H9 (cell line): ENCODE results near the gene ZBTB17. TPM values are rescaled to one million over a fixed set of nuclear protein-coding genes. Genes with fewer than 3 reads are reported as not detected.

Experiments used
- DNase-seq: peaks from one replicate; pipeline ENCODE4 v3.0.0-alpha.2; 2017
- H2AFZ ChIP-seq: one replicate; pipeline ENCODE4 v1.6.1; 2013; ENCODE audit warnings: mild to moderate bottlenecking, low read length, control low read depth, moderate library complexity
- H2AK5ac ChIP-seq: 2 replicates; pipeline ENCODE4 v1.6.1; 2013; ENCODE audit warnings: low read length, control low read depth, mixed read lengths; ENCODE audit not compliant: insufficient read length
- H2BK120ac ChIP-seq: one replicate; pipeline ENCODE4 v1.6.1; 2013; ENCODE audit warnings: low read depth, mild to moderate bottlenecking, low read length, control low read depth, inconsistent platforms; ENCODE audit not compliant: poor library complexity, severe bottlenecking
- H2BK12ac ChIP-seq: 2 replicates; pipeline ENCODE4 v1.6.1; 2013; ENCODE audit warnings: low read length, control low read depth, mixed read lengths, low read depth; ENCODE audit not compliant: insufficient read length
- H2BK15ac ChIP-seq: 2 replicates; pipeline ENCODE4 v1.6.1; 2013; ENCODE audit warnings: low read depth, low read length, control low read depth
- H2BK20ac ChIP-seq: one replicate; pipeline ENCODE4 v1.6.1; 2013; ENCODE audit warnings: low read depth, mild to moderate bottlenecking, low read length, control low read depth, inconsistent platforms; ENCODE audit not compliant: poor library complexity, severe bottlenecking
- H2BK5ac ChIP-seq: 2 replicates; pipeline ENCODE4 v1.6.1; 2013; ENCODE audit warnings: low read length, control low read depth, mixed read lengths; ENCODE audit not compliant: insufficient read length
- H3K14ac ChIP-seq: 2 replicates; pipeline ENCODE4 v1.6.1; 2013; ENCODE audit warnings: low read length, control low read depth; ENCODE audit not compliant: insufficient read depth
- H3K18ac ChIP-seq: 2 replicates; pipeline ENCODE4 v1.6.1; 2013; ENCODE audit warnings: low read depth, mild to moderate bottlenecking, mixed read lengths, low read length, control low read depth; ENCODE audit not compliant: insufficient read length
- H3K23ac ChIP-seq: 2 replicates; pipeline ENCODE4 v1.6.1; 2013; ENCODE audit warnings: low read length, control low read depth, mixed read lengths, low read depth; ENCODE audit not compliant: insufficient read length
- H3K23me2 ChIP-seq: 2 replicates; pipeline ENCODE4 v1.6.1; 2013; ENCODE audit warnings: low read depth, mild to moderate bottlenecking, mixed read lengths, low read length, control low read depth; ENCODE audit not compliant: insufficient read length, poor library complexity, severe bottlenecking
- H3K27ac ChIP-seq: 2 replicates; pipeline ENCODE4 v1.5.1; 2013; ENCODE audit warnings: low read length, control low read depth, mixed read lengths, low read depth; ENCODE audit not compliant: insufficient read length
- H3K27me3 ChIP-seq: 2 replicates; pipeline ENCODE4 v1.6.1; 2013; ENCODE audit warnings: low read length, control low read depth, inconsistent platforms; ENCODE audit not compliant: insufficient read depth
- H3K4ac ChIP-seq: 2 replicates; pipeline ENCODE4 v1.6.1; 2013; ENCODE audit warnings: low read depth, mild to moderate bottlenecking, control low read depth, inconsistent platforms, low read length, moderate library complexity
- H3K4me1 ChIP-seq: 2 replicates; pipeline ENCODE4 v1.6.1; 2013; ENCODE audit warnings: low read length, control low read depth, inconsistent platforms; ENCODE audit not compliant: insufficient read depth
- H3K4me2 ChIP-seq: 2 replicates; pipeline ENCODE4 v1.6.1; 2013; ENCODE audit warnings: low read length, control low read depth, mixed read lengths; ENCODE audit not compliant: insufficient read length, insufficient read depth
- H3K56ac ChIP-seq: 2 replicates; pipeline ENCODE4 v1.6.1; 2013; ENCODE audit warnings: low read depth, mild to moderate bottlenecking, mixed read lengths, low read length, control low read depth; ENCODE audit not compliant: insufficient read length
- H3K79me1 ChIP-seq: 2 replicates; pipeline ENCODE4 v1.6.1; 2013; ENCODE audit warnings: low read depth, mild to moderate bottlenecking, moderate library complexity, low read length, control low read depth, inconsistent platforms; ENCODE audit not compliant: insufficient read depth, poor library complexity, severe bottlenecking
- H3K79me2 ChIP-seq: 2 replicates; pipeline ENCODE4 v1.6.1; 2013; ENCODE audit warnings: low read length, control low read depth, inconsistent platforms; ENCODE audit not compliant: insufficient read depth
- H3K9ac ChIP-seq: 2 replicates; pipeline ENCODE4 v1.6.1; 2013; ENCODE audit warnings: low read length, control low read depth, mixed read lengths; ENCODE audit not compliant: insufficient read length; ENCODE audit errors: extremely low read depth
- H3K9me3 ChIP-seq: one replicate; pipeline ENCODE4 v1.6.1; 2013; ENCODE audit warnings: low read depth, low read length, inconsistent platforms; ENCODE audit not compliant: control insufficient read depth
- H3T11ph ChIP-seq: one replicate; pipeline ENCODE4 v1.6.1; 2013; ENCODE audit warnings: mild to moderate bottlenecking, low read length, control low read depth, inconsistent platforms
- H4K20me1 ChIP-seq: one replicate; pipeline ENCODE4 v1.6.1; 2013; ENCODE audit not compliant: control insufficient read depth, insufficient read length, insufficient read depth
- H4K5ac ChIP-seq: 2 replicates; pipeline ENCODE4 v1.6.1; 2013; ENCODE audit warnings: low read depth, mild to moderate bottlenecking, mixed read lengths, low read length, control low read depth; ENCODE audit not compliant: insufficient read length
- H4K8ac ChIP-seq: replicated peaks from 2 replicates; pipeline ENCODE4 v1.6.1; 2013; ENCODE audit warnings: low read length, control low read depth, mixed read lengths, low read depth; ENCODE audit not compliant: insufficient read length
- H4K91ac ChIP-seq: 2 replicates; pipeline ENCODE4 v1.6.1; 2013; ENCODE audit warnings: low read depth, mild to moderate bottlenecking, moderate library complexity, mixed read lengths, low read length, control low read depth; ENCODE audit not compliant: insufficient read length
- H3K27ac Mint-ChIP-seq, 3 experiments: 2 replicates in 2 of 3; 3 replicates in 1 of 3; pipeline ENCODE4 v1.8.0; 2020 to 2021; ENCODE audit warnings: mixed read lengths in 3 of 3, mild to moderate bottlenecking in 1 of 3, moderate library complexity in 1 of 3
- H3K27me3 Mint-ChIP-seq: 2 replicates; pipeline ENCODE4 v1.8.0; 2021; ENCODE audit warnings: low read depth, mild to moderate bottlenecking, moderate library complexity, mixed read lengths
- H3K36me3 Mint-ChIP-seq, 3 experiments: 2 replicates in 2 of 3; 3 replicates in 1 of 3; pipeline ENCODE4 v1.8.0; 2020 to 2021; ENCODE audit warnings: low read depth in 3 of 3, mixed read lengths in 3 of 3; ENCODE audit not compliant: insufficient read depth in 1 of 3
- H3K4me1 Mint-ChIP-seq, 2 experiments: 2 replicates each; pipeline ENCODE4 v1.8.0; 2020; ENCODE audit warnings: mixed read lengths in 2 of 2
- H3K4me3 Mint-ChIP-seq, 2 experiments: 2 replicates in 1 of 2; 3 replicates in 1 of 2; pipeline ENCODE4 v1.8.0; 2020 to 2021; ENCODE audit warnings: mild to moderate bottlenecking in 2 of 2, mixed read lengths in 2 of 2, moderate library complexity in 1 of 2
- H3K9me3 Mint-ChIP-seq, 2 experiments: 2 replicates in 1 of 2; 3 replicates in 1 of 2; pipeline ENCODE4 v1.8.0; 2020; ENCODE audit warnings: mild to moderate bottlenecking in 2 of 2, mixed read lengths in 2 of 2, moderate library complexity in 1 of 2
- CTCF ChIP-seq: fragments of 200-600 bp; sonication (generic); conservative IDR thresholded peaks from 3 replicates; pipeline ENCODE4 v1.8.0; 2021; ENCODE audit warnings: antibody characterized with exemption, mild to moderate bottlenecking
- WGBS: extraction: QIAGEN DNeasy Blood & Tissue Kit; methylation state at CpG from one replicate; pipeline ENCODE4 v1.1.7; 2013; ENCODE audit warnings: missing lambda C conversion rate, low lambda C conversion rate, mixed read lengths; ENCODE audit not compliant: insufficient read length; ENCODE audit errors: extremely low coverage; 5-methylcytosine and 5-hydroxymethylcytosine counted together
- total RNA-seq: library from RNA; stranded (reverse); gene quantifications from 2 replicates; pipeline ENCODE4 v1.2.1, GENCODE V29; 2021

Gene ZBTB17
- total RNA-seq, 1 experiment from 2014 or later: 16.5 TPM

- Histone ChIP-seq H3K9ac (no peak overlapping the region), H3K23ac (no peak overlapping the region), H3K14ac (peak overlapping the region; percentile 51; the same call in 1 of the 2 replicates), H2AK5ac (no peak overlapping the region), H3K4me2 (no peak overlapping the region), H2BK12ac (no peak overlapping the region), H4K91ac (no peak overlapping the region), H3K27me3 (no peaks in the 10 kb centered on the region), H2BK120ac (no peak overlapping the region), H3K79me1 (no peaks in the 10 kb centered on the region), H2BK20ac (no peak overlapping the region), H3K56ac (no peak overlapping the region), H2AFZ (no peak overlapping the region), H3T11ph (no peak overlapping the region), H3K4me1 (peaks cover 8% of the 10 kb centered on the region; the same call in 1 of the 2 replicates), H3K79me2 (no peaks in the 10 kb centered on the region), H3K27ac (no peak overlapping the region), H4K20me1 (no peaks in the 10 kb centered on the region), H3K18ac (no peak overlapping the region), H4K8ac (no peak overlapping the region), H4K5ac (no peak overlapping the region), H3K9me3 (no peaks in the 10 kb centered on the region), H2BK15ac (no peak overlapping the region), H3K23me2 (no peaks in the 10 kb centered on the region), H2BK5ac (no peak overlapping the region), H3K4ac (no peak overlapping the region)
- no peak for TF ChIP-seq CTCF
- Mint-ChIP-seq H3K9me3 (no peaks in the 10 kb centered on the region), H3K4me3 (0 out of 5 replicates have a peak overlapping the region, but pooled peaks of 1 of the 2 experiments have one; percentile 21), H3K36me3 (no peaks in the 10 kb centered on the region), H3K27ac (peak overlapping the region in 1 of 3 experiments; percentile 79; a peak in 1 of 7 replicates), H3K4me1 (peaks cover 30 to 59% of the 10 kb centered on the region in 2 experiments), H3K27me3 (peaks cover 12% of the 10 kb centered on the region)
- WGBS: no CpG with 5 or more reads among the region's 25 CpGs
- DNase-seq: no peak
These were observed 39.6 kb upstream of the ZBTB17 start for GRCh38 chr1:16015491-16015890.
